Measurements from ENCODE around the gene GALNTL6. TPM values are rescaled to one million over a fixed set of nuclear protein-coding genes. Genes with fewer than 3 reads are reported as not detected.
A peak's percentile ranks its signal among the peaks of the same experiment; 100 is the strongest.

GALNTL6 gene
- total and polyA plus RNA-seq, 9 of the 15 experiments (the other 6 are each of a cell fraction or from before 2014, with no cell fraction given): 0.18 to 0.50 (median 0.29) TPM

- TF ChIP-seq ARID1B (IDR thresholded peaks at IDR 0.05): peak; percentile 82
- no peak for TF ChIP-seq ZNF436 (CRISPR knock-in tag; IDR thresholded peaks at IDR 0.05)
- peak; percentile 30; the same call in 1 of the 2 replicates for TF ChIP-seq ZSCAN29 (IDR thresholded peaks at IDR 0.05)
- TF ChIP-seq ZNF518B (CRISPR knock-in tag; IDR thresholded peaks at IDR 0.05): no peak
- no peak for TF ChIP-seq NR3C1 (CRISPR knock-in tag; IDR thresholded peaks at IDR 0.05)
- no peak for TF ChIP-seq MCM2 (IDR thresholded peaks at IDR 0.05; ENCODE audit: low read depth)
- TF ChIP-seq ARID3A (IDR thresholded peaks at IDR 0.05; ENCODE audit: borderline replicate concordance, low read depth, low read length): no peak
- TF ChIP-seq, protein P1, sequence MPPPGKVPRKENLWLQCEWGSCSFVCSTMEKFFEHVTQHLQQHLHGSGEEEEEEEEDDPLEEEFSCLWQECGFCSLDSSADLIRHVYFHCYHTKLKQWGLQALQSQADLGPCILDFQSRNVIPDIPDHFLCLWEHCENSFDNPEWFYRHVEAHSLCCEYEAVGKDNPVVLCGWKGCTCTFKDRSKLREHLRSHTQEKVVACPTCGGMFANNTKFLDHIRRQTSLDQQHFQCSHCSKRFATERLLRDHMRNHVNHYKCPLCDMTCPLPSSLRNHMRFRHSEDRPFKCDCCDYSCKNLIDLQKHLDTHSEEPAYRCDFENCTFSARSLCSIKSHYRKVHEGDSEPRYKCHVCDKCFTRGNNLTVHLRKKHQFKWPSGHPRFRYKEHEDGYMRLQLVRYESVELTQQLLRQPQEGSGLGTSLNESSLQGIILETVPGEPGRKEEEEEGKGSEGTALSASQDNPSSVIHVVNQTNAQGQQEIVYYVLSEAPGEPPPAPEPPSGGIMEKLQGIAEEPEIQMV (tag; conservative IDR thresholded peaks at IDR 0.05; ENCODE audit: low read depth): 0 out of 2 replicates have a peak, but pooled peaks have one; percentile 47
- no peak for TF ChIP-seq ZNF707 (CRISPR knock-in tag; conservative IDR thresholded peaks at IDR 0.05)
- no peak for TF ChIP-seq ZC3H8 (IDR thresholded peaks at IDR 0.05)
- TF ChIP-seq TARDBP (IDR thresholded peaks at IDR 0.05): no peak
- no peak for TF ChIP-seq YBX1 (IDR thresholded peaks at IDR 0.05)
- TF ChIP-seq, protein P2, sequence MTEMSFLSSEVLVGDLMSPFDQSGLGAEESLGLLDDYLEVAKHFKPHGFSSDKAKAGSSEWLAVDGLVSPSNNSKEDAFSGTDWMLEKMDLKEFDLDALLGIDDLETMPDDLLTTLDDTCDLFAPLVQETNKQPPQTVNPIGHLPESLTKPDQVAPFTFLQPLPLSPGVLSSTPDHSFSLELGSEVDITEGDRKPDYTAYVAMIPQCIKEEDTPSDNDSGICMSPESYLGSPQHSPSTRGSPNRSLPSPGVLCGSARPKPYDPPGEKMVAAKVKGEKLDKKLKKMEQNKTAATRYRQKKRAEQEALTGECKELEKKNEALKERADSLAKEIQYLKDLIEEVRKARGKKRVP (CRISPR knock-in tag; IDR thresholded peaks at IDR 0.05): no peak
- no peak for TF ChIP-seq ZBTB5 (IDR thresholded peaks at IDR 0.05)
- no peak for TF ChIP-seq ZHX1 (conservative IDR thresholded peaks at IDR 0.05; ENCODE audit: low read length)
Measured at GRCh38 chr4:172992648-172993378, 1179.6 kb downstream of the GALNTL6 start (continued).

All from K562 (cell line).